GM18511 (cell line): Measurements from ENCODE around the gene SLC1A5.

Experiments
- ATAC-seq: cut with Tn5 transposase; IDR thresholded peaks from one replicate; pipeline ENCODE4 v1.9.1; 2021; ENCODE audit warnings: mild to moderate bottlenecking, moderate library complexity; ENCODE audit not compliant: unreplicated experiment

The SLC1A5 gene

GRCh38 chr19:46745030-46745429, 43.4 kb downstream of the SLC1A5 start:
- no peak for ATAC-seq

- no peak for ATAC-seq
These were observed 44.2 kb downstream of the SLC1A5 start for GRCh38 chr19:46744005-46744691.

DNA sequence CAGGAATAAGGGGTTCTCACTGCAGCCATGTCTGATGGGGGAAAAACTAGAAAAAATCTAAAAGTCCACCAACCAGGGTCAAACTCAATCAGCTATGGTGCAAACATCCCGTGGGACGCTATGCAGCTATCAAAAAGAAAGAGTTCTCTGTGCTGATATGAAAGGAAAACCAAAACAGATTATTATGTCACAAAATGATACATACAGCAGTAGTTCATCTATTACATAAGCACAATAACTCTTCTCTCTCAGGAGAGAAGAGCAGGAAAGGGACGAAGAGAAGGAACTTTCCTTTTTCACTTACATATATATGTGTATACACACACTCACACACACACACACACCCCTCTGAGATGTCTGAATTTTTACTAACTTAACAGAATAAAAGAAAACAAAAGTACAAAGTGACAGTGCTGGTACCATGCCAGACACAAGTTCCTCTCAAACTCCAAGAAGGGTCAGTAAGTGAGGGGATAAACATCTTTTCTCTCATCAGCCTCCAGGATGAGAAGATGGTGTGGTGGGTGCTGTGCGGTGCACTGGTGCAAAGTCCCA, 45.4 kb downstream of the SLC1A5 start:
- ATAC-seq, result no peak

GRCh38 chr19:46741447-46741846, 46.9 kb downstream of the SLC1A5 start:
- no peak for ATAC-seq

DNA sequence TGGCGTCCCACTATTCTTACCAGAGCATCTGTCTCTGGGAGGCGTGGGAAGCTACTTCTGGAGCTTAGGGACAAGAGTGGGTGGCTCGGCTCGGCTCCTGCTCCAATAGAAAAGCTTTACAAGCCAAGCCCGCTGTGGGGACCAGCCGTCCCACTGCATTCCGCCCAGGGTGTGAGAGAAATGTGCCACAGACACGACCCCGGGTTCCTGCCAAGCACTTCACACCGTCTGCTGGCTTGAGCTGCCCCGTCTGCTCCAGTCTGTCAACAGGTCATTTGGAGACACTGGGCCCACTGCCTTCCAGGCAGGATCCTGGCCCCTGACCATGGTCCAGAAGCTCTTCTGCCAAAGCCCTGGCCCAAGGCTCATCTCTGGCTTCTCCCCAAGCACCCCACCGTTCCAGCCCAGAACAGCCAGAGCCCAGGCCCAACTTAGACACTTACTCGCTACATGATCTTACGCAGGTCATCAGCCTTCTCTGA, 49.1 kb downstream of the SLC1A5 start:
- no peak for ATAC-seq

GRCh38 chr19:46737761-46738171, 50.6 kb downstream of the SLC1A5 start:
- ATAC-seq, result no peak

DNA sequence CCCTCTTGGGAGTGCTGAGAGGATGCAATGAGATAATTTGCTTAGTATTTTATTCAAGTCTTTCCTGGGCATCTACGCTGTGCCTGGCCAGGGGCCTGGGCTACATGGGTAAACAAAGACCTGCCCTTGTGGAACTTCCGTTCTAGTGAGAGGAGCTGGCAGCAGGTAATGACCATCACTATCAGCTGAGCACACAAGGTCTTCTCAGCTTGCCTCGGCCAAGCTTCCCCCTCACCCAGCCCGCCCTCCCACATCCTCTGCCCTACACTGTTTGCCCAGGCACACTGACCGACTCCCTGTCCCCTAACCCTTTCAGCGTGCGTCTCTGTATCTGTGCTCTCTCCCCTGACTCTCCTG, 51.1 kb downstream of the SLC1A5 start:
- no peak for ATAC-seq

- ATAC-seq, result no peak
These were observed 51.7 kb downstream of the SLC1A5 start for GRCh38 chr19:46736531-46737297.

DNA sequence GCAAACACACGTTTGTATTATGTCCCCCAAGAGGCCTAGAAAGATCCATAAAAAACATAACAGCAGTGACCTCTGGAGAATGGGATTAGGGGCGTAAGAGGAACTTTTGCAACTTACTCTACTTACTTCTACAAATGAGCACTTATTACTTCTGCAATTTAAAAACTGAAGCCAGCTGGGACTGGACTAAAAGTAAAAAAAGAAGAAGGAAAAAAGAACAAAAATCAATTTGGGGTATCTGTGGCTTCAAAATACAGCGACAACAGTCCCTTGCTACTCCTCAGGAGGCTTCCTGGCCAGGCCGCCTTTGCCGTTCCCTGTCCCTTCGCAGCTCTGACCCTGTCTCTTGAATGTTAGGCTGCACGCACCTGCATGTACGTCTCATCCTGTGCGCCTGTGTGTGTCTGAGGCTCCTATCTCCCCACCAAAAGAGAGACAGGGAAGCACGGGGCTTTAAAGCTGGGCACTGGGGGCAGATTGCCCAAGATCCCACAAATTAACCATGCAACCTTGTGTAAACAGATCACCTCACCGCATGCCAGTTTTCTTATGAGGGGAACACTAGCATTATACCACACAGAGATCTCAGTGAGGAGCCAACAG, 54.6 kb downstream of the SLC1A5 start:
- ATAC-seq, result no peak

GRCh38 chr19:46732966-46733689, 55.3 kb downstream of the SLC1A5 start:
- ATAC-seq, result no peak

GRCh38 chr19:46732172-46732938, 56.0 kb downstream of the SLC1A5 start:
- no peak for ATAC-seq

GRCh38 chr19:46731584-46731983, 56.8 kb downstream of the SLC1A5 start:
- ATAC-seq, result no peak

- no peak for ATAC-seq
These were observed 57.3 kb downstream of the SLC1A5 start for GRCh38 chr19:46731007-46731501.

DNA sequence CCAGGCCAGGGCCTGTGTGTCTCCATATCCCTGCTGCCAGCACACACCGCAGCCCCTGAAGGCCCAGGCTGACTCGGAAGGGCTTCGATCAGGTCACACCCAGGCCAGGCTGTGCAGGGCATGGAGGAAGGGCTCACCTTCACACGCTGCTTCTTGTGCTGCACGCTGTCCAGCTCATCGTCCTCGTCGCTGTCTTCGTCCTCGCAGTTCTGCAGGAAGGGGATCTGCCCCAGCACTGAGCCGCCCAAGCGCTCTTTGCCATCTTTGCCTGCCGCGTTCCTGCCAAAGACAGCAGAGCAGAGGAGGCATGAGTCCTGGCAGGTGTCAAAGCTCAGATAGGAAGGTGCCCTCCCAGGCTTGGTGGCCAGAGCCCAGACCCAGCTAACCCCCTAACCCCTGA, 57.8 kb downstream of the SLC1A5 start:
- ATAC-seq, result no peak

DNA sequence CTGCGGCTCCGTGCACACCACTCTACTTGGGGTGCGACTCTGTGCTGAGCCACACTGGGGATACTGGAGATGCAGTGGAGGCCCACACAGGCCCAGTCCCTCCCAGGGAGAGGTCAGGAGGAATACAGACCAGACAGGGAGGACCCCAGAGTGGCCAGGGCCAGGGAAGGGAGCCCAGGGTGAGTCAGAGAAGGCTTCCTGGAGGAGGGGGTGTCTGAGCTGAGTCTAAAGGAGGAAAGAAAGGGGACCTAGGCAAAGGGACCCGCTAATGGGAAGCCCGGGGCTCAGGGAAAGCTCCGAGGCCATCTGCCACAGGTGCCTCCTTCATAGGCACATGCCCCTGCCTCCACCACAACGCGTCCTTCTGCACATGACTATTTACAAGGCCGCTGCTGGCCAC, 58.2 kb downstream of the SLC1A5 start:
- no peak for ATAC-seq

DNA sequence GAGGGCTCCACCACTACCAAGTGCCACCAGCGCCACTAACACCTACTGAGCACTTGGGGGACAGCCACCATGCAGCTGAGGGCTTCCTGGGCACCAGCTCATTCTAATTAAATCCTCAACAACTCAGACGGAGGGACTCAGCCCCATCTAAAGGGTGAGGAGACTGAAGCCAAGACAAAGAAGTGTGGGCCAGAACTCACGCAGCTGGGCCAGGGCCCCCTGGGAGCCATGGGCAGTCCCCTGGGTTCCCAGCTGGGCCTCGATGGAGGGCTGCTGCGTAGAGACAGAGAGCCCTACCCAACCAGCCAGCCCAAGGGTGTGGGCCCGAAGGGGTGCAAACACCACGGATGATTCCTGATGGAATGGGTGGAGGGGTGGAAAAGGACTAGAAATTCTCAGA, 58.7 kb downstream of the SLC1A5 start:
- ATAC-seq, result no peak

DNA sequence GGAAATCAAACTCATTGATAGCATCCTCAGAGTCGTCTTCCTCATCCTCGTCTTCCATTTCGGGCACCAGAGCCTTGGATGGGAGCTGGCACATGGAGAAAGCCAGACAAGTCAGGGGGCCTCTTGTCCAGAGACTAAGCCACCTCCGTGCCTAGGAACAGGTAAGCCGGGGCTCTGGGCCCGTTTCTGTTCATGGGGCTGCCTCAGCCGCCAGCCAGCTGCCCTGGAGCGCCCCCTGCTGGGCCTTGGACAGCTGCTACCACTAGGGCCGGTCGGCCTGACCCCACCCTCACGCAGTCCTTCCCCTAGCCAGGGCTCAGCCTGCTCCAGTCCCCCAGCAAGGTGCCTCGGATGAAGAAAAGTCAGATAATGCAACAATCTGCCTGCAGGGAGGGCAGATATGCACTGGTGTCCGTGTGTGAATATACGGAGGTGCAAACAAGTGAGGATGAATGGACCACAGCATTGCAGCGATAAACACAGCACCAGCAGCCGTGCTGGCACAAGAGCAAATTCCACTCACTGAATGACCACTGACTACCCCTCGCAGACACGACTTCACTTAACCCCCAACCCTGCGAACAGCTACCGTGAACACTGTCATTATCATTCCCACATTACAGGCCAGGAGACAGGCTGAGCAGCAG, 59.6 kb downstream of the SLC1A5 start:
- no peak for ATAC-seq

GRCh38 chr19:46728208-46728607, 60.2 kb downstream of the SLC1A5 start:
- ATAC-seq, result no peak

DNA sequence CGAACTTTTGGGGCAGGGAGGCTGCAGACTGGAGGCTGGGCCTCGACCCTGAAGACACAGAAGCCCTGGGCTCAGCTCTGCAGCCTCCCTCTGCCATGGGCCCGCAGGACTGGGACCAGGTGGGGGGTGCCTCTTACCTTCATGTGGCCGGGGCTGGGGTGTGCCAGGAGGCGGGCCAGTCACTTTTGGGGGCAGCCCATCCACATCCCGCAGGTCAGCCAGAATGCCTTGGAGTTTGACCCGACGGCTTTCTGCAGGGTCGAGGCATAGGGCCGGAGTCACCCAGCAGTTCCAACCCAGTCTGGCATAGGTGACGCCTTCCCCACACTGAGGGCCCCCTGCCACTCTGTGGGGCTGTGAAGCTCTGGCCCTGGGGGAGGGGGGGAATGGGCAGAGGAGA, 60.6 kb downstream of the SLC1A5 start:
- no peak for ATAC-seq
